ENCODE data around the gene SLC35E1. TPM values are rescaled to one million over a fixed set of nuclear protein-coding genes. Genes with fewer than 3 reads are reported as not detected.

SLC35E1 gene
- total and polyA plus RNA-seq, 7 experiments from 2014 or later: 13.3 to 67.3 (median 33.7) TPM

- Histone ChIP-seq H3K36me3 (ENCODE audit: control insufficient read depth in 2 of 3, insufficient read depth in 3 of 3, low read length in 3 of 3) (peaks cover 0 to 26% (median 5%) of the 10 kb centered on the region in 3 experiments), H3K27ac (ENCODE audit: low read depth, low read length) (no peak overlapping the region), H3K27me3 (ENCODE audit: control insufficient read depth in 2 of 2, insufficient read depth in 2 of 2, low read length in 2 of 2) (no peaks in the 10 kb centered on the region), H3K4me1 (ENCODE audit: control insufficient read depth in 2 of 2, insufficient read depth in 2 of 2, low read length in 2 of 2) (peaks cover 44 to 49% of the 10 kb centered on the region in 2 donors), H3K9me3 (ENCODE audit: control insufficient read depth in 2 of 3, low read length in 3 of 3) (no peaks in the 10 kb centered on the region), H3K4me3 (ENCODE audit: low read length) (no peak overlapping the region)
- intact Hi-C loops (cut with micrococcal nuclease): no loop called here
- POLR2A ChIA-PET: interaction anchor here (0.7 to 2.2 kb wide), 2 partner anchors 10 to 15 kb away, joined by 3 to 6 read pairs; no protein-coding TSS in a partner anchor
- CTCF ChIA-PET: interaction anchor here (0.6 kb wide), 1 partner anchor 60 kb away, joined by 4 read pairs; no protein-coding TSS in a partner anchor
- ATAC-seq (no peak), DNase-seq (no peak)
- Mint-ChIP-seq H3K4me1 (peaks cover 37 to 81% (median 51%) of the 10 kb centered on the region in 7 donors), H3K4me3 (peak overlapping the region in 9 of 10 donors; percentile 27 to 84 (median 57)), H3K27me3 (peaks cover 0 to 2% (median 0%) of the 10 kb centered on the region in 5 donors), H3K9me3 (peaks cover 0 to 5% (median 0%) of the 10 kb centered on the region in 11 donors), H3K27ac (peak overlapping the region in 7 of 9 donors; percentile 37 to 95 (median 74)), H3K36me3 (peaks cover 3 to 26% (median 9%) of the 10 kb centered on the region in 5 donors)
Measured at GRCh38 chr19:16569609-16570320, 2.5 kb downstream of the SLC35E1 start.

- peaks cover 4 to 37% (median 16%) of the 10 kb centered on the region in 5 donors for H3K36me3 Mint-ChIP-seq
- Histone ChIP-seq H3K27me3 (ENCODE audit: control insufficient read depth in 2 of 2, insufficient read depth in 2 of 2, low read length in 2 of 2) (no peaks in the 10 kb centered on the region), H3K9me3 (ENCODE audit: control insufficient read depth in 2 of 3, low read length in 3 of 3) (no peaks in the 10 kb centered on the region), H3K4me1 (ENCODE audit: control insufficient read depth in 2 of 2, insufficient read depth in 2 of 2, low read length in 2 of 2) (peaks cover 27 to 28% of the 10 kb centered on the region in 2 donors), H3K4me3 (ENCODE audit: low read length) (peak overlapping the region; percentile 17), H3K36me3 (ENCODE audit: control insufficient read depth in 2 of 3, insufficient read depth in 3 of 3, low read length in 3 of 3) (peaks cover under 1 to 33% (median 5%) of the 10 kb centered on the region in 3 experiments), H3K27ac (ENCODE audit: low read depth, low read length) (peak overlapping the region; percentile 81)
- H3K27ac Mint-ChIP-seq: peak overlapping the region; percentile 92 to 100 (median 98)
- H3K27me3 Mint-ChIP-seq: no peaks in the 10 kb centered on the region
- peaks cover 0 to 5% (median 0%) of the 10 kb centered on the region in 11 donors for H3K9me3 Mint-ChIP-seq
- intact Hi-C loops (cut with micrococcal nuclease): loop anchor here (1.0 kb wide), 6 partner anchors 18 to 94 kb away; partner anchors contain the start of genes CHERP (in 2 of the 2), C19orf44 (in 1 of the 2), CALR3 (in 1 of the 2) and MED26 (in 1 of the 2)
- no peak for ATAC-seq
- no peak for DNase-seq
- H3K4me3 Mint-ChIP-seq: peak overlapping the region; percentile 76 to 97 (median 82)
- H3K4me1 Mint-ChIP-seq: peaks cover 14 to 67% (median 35%) of the 10 kb centered on the region in 7 donors
- POLR2A ChIA-PET: interaction anchor here (0.6 to 2.5 kb wide), 13 partner anchors 10 to 567 kb away, joined by 3 to 12 read pairs (median 4); partner anchors contain the start of genes CHERP and MED26
- CTCF ChIA-PET: interaction anchor here (1.0 to 2.0 kb wide), 2 partner anchors 18 to 39 kb away, joined by 4 read pairs; no protein-coding TSS in a partner anchor
Measured at GRCh38 chr19:16566702-16567101, 5.5 kb downstream of the SLC35E1 start.

GRCh38 chr19:16566161-16566560 lies 6.1 kb downstream of the SLC35E1 start:
- intact Hi-C loops (cut with micrococcal nuclease): loop anchor here (1.0 kb wide), 6 partner anchors 18 to 94 kb away; partner anchors contain the start of genes CHERP (in 2 of the 2), C19orf44 (in 1 of the 2), CALR3 (in 1 of the 2) and MED26 (in 1 of the 2)
- H3K4me3 ChIP-seq (ENCODE audit: low read length): peak overlapping the region; percentile 17

GRCh38 chr19:16564842-16565241 lies 7.4 kb downstream of the SLC35E1 start:
- H3K27me3 Mint-ChIP-seq: no peaks in the 10 kb centered on the region
- no peaks in the 10 kb centered on the region for H3K9me3 ChIP-seq (ENCODE audit: control insufficient read depth in 2 of 3, low read length in 3 of 3)
- intact Hi-C loops (cut with micrococcal nuclease): no loop called here
- peaks cover 12 to 42% (median 27%) of the 10 kb centered on the region in 5 donors for H3K36me3 Mint-ChIP-seq
- H3K27me3 ChIP-seq (ENCODE audit: control insufficient read depth in 2 of 2, insufficient read depth in 2 of 2, low read length in 2 of 2): no peaks in the 10 kb centered on the region
- H3K27ac Mint-ChIP-seq: peak overlapping the region in 7 of 9 donors; percentile 13 to 100 (median 82)
- H3K27ac ChIP-seq (ENCODE audit: low read depth, low read length): no peak overlapping the region
- peak overlapping the region in 5 of 10 donors; percentile 14 to 60 (median 38) for H3K4me3 Mint-ChIP-seq
- no peak overlapping the region for H3K4me3 ChIP-seq (ENCODE audit: low read length)
- CTCF ChIA-PET: interaction anchor here (0.6 kb wide), 1 partner anchor 73 kb away, joined by 5 read pairs; no protein-coding TSS in a partner anchor
- ATAC-seq: no peak
- H3K9me3 Mint-ChIP-seq: peaks cover 0 to 5% (median 0%) of the 10 kb centered on the region in 11 donors
- no peak for DNase-seq
- POLR2A ChIA-PET: interaction anchor here (0.5 to 0.9 kb wide), 4 partner anchors 15 to 670 kb away, joined by 3 read pairs; partner anchors contain the start of gene MED26
- H3K36me3 ChIP-seq (ENCODE audit: control insufficient read depth in 2 of 3, insufficient read depth in 3 of 3, low read length in 3 of 3): peaks cover 5 to 45% (median 6%) of the 10 kb centered on the region in 3 experiments
- peaks cover 19 to 21% of the 10 kb centered on the region in 2 donors for H3K4me1 ChIP-seq (ENCODE audit: control insufficient read depth in 2 of 2, insufficient read depth in 2 of 2, low read length in 2 of 2)
- H3K4me1 Mint-ChIP-seq: peaks cover 14 to 54% (median 27%) of the 10 kb centered on the region in 7 donors

More at GRCh38 chr19:16566161-16566560, 6.1 kb downstream of the SLC35E1 start:
- ChIA-PET POLR2A (interaction anchor here (0.6 to 2.5 kb wide), 11 partner anchors 10 to 568 kb away, joined by 3 to 12 read pairs (median 4); partner anchors contain the start of genes CHERP and MED26), CTCF (interaction anchor here (1.0 to 2.0 kb wide), 2 partner anchors 19 to 39 kb away, joined by 4 read pairs; no protein-coding TSS in a partner anchor)
- Mint-ChIP-seq H3K36me3 (peaks cover 8 to 40% (median 22%) of the 10 kb centered on the region in 5 donors), H3K4me1 (peaks cover 14 to 63% (median 30%) of the 10 kb centered on the region in 7 donors), H3K27ac (peak overlapping the region; percentile 92 to 100 (median 98)), H3K27me3 (no peaks in the 10 kb centered on the region), H3K9me3 (peaks cover 0 to 5% (median 0%) of the 10 kb centered on the region in 11 donors), H3K4me3 (peak overlapping the region; percentile 76 to 97 (median 82))
- ATAC-seq (peak; percentile 100), DNase-seq (peak in 8 of 9 donors; percentile 46 to 95 (median 92))
- Histone ChIP-seq H3K27me3 (ENCODE audit: control insufficient read depth in 2 of 2, insufficient read depth in 2 of 2, low read length in 2 of 2) (no peaks in the 10 kb centered on the region), H3K36me3 (ENCODE audit: control insufficient read depth in 2 of 3, insufficient read depth in 3 of 3, low read length in 3 of 3) (peaks cover 5 to 39% (median 6%) of the 10 kb centered on the region in 3 experiments), H3K9me3 (ENCODE audit: control insufficient read depth in 2 of 3, low read length in 3 of 3) (no peaks in the 10 kb centered on the region), H3K4me1 (ENCODE audit: control insufficient read depth in 2 of 2, insufficient read depth in 2 of 2, low read length in 2 of 2) (peaks cover 22 to 24% of the 10 kb centered on the region in 2 donors), H3K27ac (ENCODE audit: low read depth, low read length) (peak overlapping the region; percentile 81)

GRCh38 chr19:16562608-16563025 lies 9.6 kb downstream of the SLC35E1 start:
- Mint-ChIP-seq H3K27ac (peak overlapping the region in 3 of 9 donors; percentile 17 to 72 (median 36)), H3K36me3 (peaks cover 12 to 43% (median 31%) of the 10 kb centered on the region in 5 donors), H3K27me3 (no peaks in the 10 kb centered on the region), H3K4me1 (peaks cover 8 to 40% (median 26%) of the 10 kb centered on the region in 7 donors), H3K9me3 (peaks cover 0 to 5% (median 0%) of the 10 kb centered on the region in 11 donors), H3K4me3 (no peak overlapping the region)
- Histone ChIP-seq H3K9me3 (ENCODE audit: control insufficient read depth in 2 of 3, low read length in 3 of 3) (no peaks in the 10 kb centered on the region), H3K27ac (ENCODE audit: low read depth, low read length) (no peak overlapping the region), H3K4me1 (ENCODE audit: control insufficient read depth in 2 of 2, insufficient read depth in 2 of 2, low read length in 2 of 2) (peaks cover 16 to 19% of the 10 kb centered on the region in 2 donors), H3K36me3 (ENCODE audit: control insufficient read depth in 2 of 3, insufficient read depth in 3 of 3, low read length in 3 of 3) (peaks cover under 1 to 43% (median 6%) of the 10 kb centered on the region in 3 experiments), H3K27me3 (ENCODE audit: control insufficient read depth in 2 of 2, insufficient read depth in 2 of 2, low read length in 2 of 2) (no peaks in the 10 kb centered on the region), H3K4me3 (ENCODE audit: low read length) (no peak overlapping the region)
- intact Hi-C loops (cut with micrococcal nuclease): no loop called here
- no peak for DNase-seq
- CTCF ChIA-PET: interaction anchor here (0.7 to 1.0 kb wide), 2 partner anchors 19 to 39 kb away, joined by 3 to 6 read pairs; no protein-coding TSS in a partner anchor
- POLR2A ChIA-PET: interaction anchor here (0.6 to 0.9 kb wide), 2 partner anchors 20 to 25 kb away, joined by 3 read pairs; no protein-coding TSS in a partner anchor
- ATAC-seq: no peak
